PC-9 (cell line): ENCODE data around the gene CHST11. TPM values are rescaled to one million over a fixed set of nuclear protein-coding genes. Genes with fewer than 3 reads are reported as not detected.

Experiments
- BruUV-seq: library from RNA; stranded (reverse); fragments of 400-500 nt; replicated peaks from 2 replicates; lab custom pipeline; 2021; lab: Mats Ljungman, UMichigan
- CTCF ChIA-PET: fragments of 300-600 bp; sonication (Branson Sonifier 250); formaldehyde crosslinking; loops from one replicate; lab custom pipeline; 2022; ENCODE audit warnings: antibody characterized with exemption; lab: Charles Lee
- POLR2A ChIA-PET: fragments of 300-600 bp; sonication (Branson Sonifier 250); formaldehyde crosslinking; loops from one replicate; lab custom pipeline; 2022; ENCODE audit warnings: antibody characterized with exemption; ENCODE audit not compliant: unreplicated experiment; lab: Charles Lee
- DNase-seq, 2 experiments: peaks; one replicate each; pipeline versions ENCODE4 v3.0.0 to v3.0.0-alpha.2; 2015 to 2022; ENCODE audit warnings: mixed read lengths in 1 of 2
- H2AFZ ChIP-seq: fragments of 200-600 bp; sonication (generic); 2 replicates; pipeline ENCODE4 v1.8.1; 2017; ENCODE audit warnings: antibody characterized with exemption
- H3F3A ChIP-seq: fragments of 200-600 bp; sonication (generic); 2 replicates; pipeline ENCODE4 v1.8.1; 2017; ENCODE audit warnings: antibody characterized with exemption, mild to moderate bottlenecking, low read depth; ENCODE audit not compliant: insufficient read depth
- H3K27ac ChIP-seq: fragments of 200-600 bp; sonication (generic); 2 replicates; pipeline ENCODE4 v1.6.1; 2016; ENCODE audit warnings: mixed run types
- H3K27me3 ChIP-seq: fragments of 200-600 bp; sonication (generic); 2 replicates; pipeline ENCODE4 v1.6.1; 2016; ENCODE audit warnings: low read depth, mixed run types; ENCODE audit not compliant: insufficient read depth
- H3K36me3 ChIP-seq: fragments of 200-600 bp; sonication (generic); 2 replicates; pipeline ENCODE4 v1.6.1; 2016; ENCODE audit warnings: low read depth, mixed run types
- H3K4me1 ChIP-seq: fragments of 200-600 bp; sonication (generic); replicated peaks from 2 replicates; pipeline ENCODE4 v1.6.1; 2016; ENCODE audit warnings: mixed run types; ENCODE audit not compliant: insufficient read depth
- H3K4me2 ChIP-seq: fragments of 200-600 bp; sonication (generic); 2 replicates; pipeline ENCODE4 v1.6.1; 2017; ENCODE audit warnings: mixed run types
- H3K4me3 ChIP-seq: fragments of 200-600 bp; sonication (generic); 2 replicates; pipeline ENCODE4 v1.6.1; 2016; ENCODE audit warnings: mixed run types
- H3K79me2 ChIP-seq: fragments of 200-600 bp; sonication (generic); 2 replicates; pipeline ENCODE4 v1.6.1; 2017; ENCODE audit warnings: low read depth, mixed run types
- H3K9me2 ChIP-seq: fragments of 200-600 bp; sonication (generic); 2 replicates; pipeline ENCODE4 v1.8.1; 2017; ENCODE audit warnings: mild to moderate bottlenecking; ENCODE audit not compliant: insufficient read depth
- H3K9me3 ChIP-seq: fragments of 200-600 bp; sonication (generic); 2 replicates; pipeline ENCODE4 v1.8.1; 2016; ENCODE audit warnings: low read depth; ENCODE audit not compliant: insufficient read depth
- H4K20me1 ChIP-seq: fragments of 200-600 bp; sonication (generic); 2 replicates; pipeline ENCODE4 v1.8.1; 2017; ENCODE audit not compliant: insufficient read depth
- EZH2 ChIP-seq: fragments of 200-600 bp; sonication (generic); IDR thresholded peaks from 2 replicates; pipeline ENCODE4 v1.8.0; 2017; ENCODE audit warnings: antibody characterized with exemption, low read depth
- intact Hi-C: fragments of 100-400 bp; cut with micrococcal nuclease; formaldehyde crosslinking; loops from one replicate; pipeline ENCODE4 v1.10.0; 2022; ENCODE audit not compliant: unreplicated experiment
- total RNA-seq: library from RNA; stranded (reverse); gene quantifications from 2 replicates; pipeline ENCODE4 v1.2.3, GENCODE V29; 2021
- TF ChIP-seq, protein P1 (sequence below): fragments of 200-600 bp; sonication (generic); conservative IDR thresholded peaks from 2 replicates; pipeline ENCODE4 v1.6.1; 2017; ENCODE audit warnings: mixed run types, antibody characterized with exemption, mild to moderate bottlenecking, moderate library complexity

The CHST11 gene
- total RNA-seq, 1 experiment from 2014 or later: 39.9 TPM

DNA sequence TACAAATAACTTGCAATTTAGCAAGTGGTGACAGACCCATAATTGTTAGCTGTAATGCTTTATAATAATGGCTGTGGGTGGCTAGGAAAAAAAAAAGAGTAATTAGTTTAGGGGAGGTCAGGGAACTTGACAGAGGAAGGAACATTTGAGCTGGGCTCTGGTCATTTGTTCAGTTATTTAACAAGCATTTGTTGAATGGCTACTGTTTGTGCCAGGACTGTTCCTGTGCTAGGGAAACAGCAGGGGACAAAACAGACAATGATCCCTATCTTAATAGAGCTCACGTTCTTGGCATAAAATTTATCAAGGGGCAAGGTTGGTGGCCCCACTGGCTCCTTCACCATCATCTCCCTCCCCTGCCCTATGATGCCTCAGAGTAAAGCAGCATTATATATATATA is 18.5 kb downstream of the CHST11 start:
- CTCF ChIA-PET: no interaction called here
- intact Hi-C loops: no loop called here
- Histone ChIP-seq H2AFZ (no peak overlapping the region), H3K27me3 (no peaks in the 10 kb centered on the region), H3K36me3 (peaks cover 29% of the 10 kb centered on the region), H3K4me2 (no peak overlapping the region), H3K4me3 (no peak overlapping the region), H3K9me2 (no peaks in the 10 kb centered on the region), H3K27ac (no peak overlapping the region), H3K4me1 (peaks cover 13% of the 10 kb centered on the region), H3K9me3 (no peaks in the 10 kb centered on the region), H3K79me2 (peaks cover 92% of the 10 kb centered on the region), H4K20me1 (no peaks in the 10 kb centered on the region; the same call in none of the 2 replicates), H3F3A (peaks cover 25% of the 10 kb centered on the region)
- no TSS peak for BruUV-seq
- DNase-seq: no peak
- TF ChIP-seq, protein P1, sequence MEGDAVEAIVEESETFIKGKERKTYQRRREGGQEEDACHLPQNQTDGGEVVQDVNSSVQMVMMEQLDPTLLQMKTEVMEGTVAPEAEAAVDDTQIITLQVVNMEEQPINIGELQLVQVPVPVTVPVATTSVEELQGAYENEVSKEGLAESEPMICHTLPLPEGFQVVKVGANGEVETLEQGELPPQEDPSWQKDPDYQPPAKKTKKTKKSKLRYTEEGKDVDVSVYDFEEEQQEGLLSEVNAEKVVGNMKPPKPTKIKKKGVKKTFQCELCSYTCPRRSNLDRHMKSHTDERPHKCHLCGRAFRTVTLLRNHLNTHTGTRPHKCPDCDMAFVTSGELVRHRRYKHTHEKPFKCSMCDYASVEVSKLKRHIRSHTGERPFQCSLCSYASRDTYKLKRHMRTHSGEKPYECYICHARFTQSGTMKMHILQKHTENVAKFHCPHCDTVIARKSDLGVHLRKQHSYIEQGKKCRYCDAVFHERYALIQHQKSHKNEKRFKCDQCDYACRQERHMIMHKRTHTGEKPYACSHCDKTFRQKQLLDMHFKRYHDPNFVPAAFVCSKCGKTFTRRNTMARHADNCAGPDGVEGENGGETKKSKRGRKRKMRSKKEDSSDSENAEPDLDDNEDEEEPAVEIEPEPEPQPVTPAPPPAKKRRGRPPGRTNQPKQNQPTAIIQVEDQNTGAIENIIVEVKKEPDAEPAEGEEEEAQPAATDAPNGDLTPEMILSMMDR: no peak
- TF ChIP-seq EZH2: no peak
- POLR2A ChIA-PET: no interaction called here

DNA sequence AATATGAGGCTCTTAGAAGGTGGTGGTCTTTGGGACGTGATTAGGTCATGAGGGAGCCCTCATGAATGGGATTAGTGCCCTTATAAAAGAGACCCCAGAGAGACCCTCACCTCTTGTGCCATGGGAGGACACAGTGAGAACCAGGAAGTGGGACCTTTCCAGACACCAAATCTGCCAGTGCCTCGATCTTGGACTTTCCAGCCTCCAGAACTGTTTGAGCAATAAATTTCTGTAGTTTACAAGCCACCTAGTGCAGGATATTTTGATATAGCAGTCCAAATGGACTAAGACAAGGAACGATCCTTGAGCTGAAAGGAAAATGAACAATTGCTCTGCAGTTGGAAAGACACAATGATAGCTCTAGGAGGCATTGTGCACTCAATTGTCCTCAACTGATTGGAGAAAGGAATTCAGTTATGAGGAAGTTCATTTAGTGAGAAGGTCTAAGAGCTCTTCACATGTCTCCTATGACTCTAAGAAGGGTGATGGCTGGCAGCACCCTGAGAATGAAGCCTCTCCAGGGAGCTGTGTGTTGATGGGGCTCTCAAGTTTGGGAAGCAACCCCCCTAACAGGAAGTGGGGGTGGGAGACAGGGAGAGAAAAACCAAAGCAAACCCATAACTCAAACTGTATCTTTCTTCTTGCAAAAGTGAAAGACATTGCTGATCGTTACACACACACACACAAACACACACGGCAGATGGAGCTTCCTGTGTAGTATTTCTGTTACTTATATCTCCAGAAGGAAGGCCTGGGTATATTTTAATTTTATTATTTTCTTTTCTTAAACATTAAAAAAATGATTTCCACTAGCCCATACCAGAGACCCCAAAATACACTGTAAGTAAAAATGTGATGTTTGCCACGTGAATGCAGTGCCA is 21.0 kb downstream of the CHST11 start:
- ChIA-PET POLR2A (no interaction called here), CTCF (no interaction called here)
- Histone ChIP-seq H3K27ac (no peak overlapping the region), H3K36me3 (peaks cover 23% of the 10 kb centered on the region), H3K79me2 (peaks cover 92% of the 10 kb centered on the region), H3K4me1 (peaks cover 25% of the 10 kb centered on the region), H3K4me3 (no peak overlapping the region), H3K9me3 (no peaks in the 10 kb centered on the region), H2AFZ (no peak overlapping the region), H3K4me2 (no peak overlapping the region), H3F3A (peaks cover 32% of the 10 kb centered on the region), H3K27me3 (no peaks in the 10 kb centered on the region), H3K9me2 (no peaks in the 10 kb centered on the region), H4K20me1 (no peaks in the 10 kb centered on the region; the same call in 1 of the 2 replicates)
- no peak for DNase-seq
- TF ChIP-seq EZH2: no peak
- TF ChIP-seq, protein P1: no peak
- intact Hi-C loops: no loop called here
- no TSS peak for BruUV-seq

DNA sequence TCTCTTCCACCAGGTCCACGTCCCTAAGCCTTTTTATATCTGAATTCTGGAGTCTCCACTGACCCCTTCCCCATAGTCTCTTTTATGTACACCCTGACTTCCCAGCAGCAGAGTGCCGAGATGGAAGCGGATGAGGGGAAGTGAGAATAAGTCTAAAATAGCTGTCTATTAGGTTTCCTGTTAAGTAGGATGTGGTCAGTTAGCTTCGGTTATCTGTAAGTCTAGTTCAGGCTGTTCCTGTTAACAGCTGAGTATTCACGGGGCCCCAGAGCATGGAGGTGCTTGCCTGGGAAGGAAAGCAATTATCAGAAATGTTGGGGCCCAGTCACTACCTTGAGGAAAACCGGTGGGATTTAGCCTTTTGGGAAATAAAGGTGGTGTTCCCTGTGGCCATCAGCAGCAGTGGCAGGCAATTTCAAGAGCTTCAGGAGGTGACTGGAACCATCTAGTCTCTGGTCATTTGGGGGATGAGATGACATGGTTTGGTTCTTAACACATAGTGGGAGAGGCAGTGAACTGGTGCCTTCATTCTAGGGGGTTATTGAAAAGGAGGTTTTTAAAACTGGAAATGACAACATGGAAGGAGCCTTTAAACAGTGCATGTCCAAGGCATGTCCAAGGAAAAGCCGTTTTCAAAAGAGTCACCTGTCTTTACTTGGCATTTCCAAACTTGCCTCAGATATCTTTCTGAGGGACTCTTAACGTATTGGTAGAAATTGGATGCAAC is 21.8 kb downstream of the CHST11 start:
- no peak overlapping the region for H3K4me2 ChIP-seq
- TF ChIP-seq, protein P1: no peak
- TF ChIP-seq EZH2: no peak
- H2AFZ ChIP-seq: no peak overlapping the region
- no peaks in the 10 kb centered on the region for H3K9me3 ChIP-seq
- intact Hi-C loops: no loop called here
- BruUV-seq: no TSS peak
- H3F3A ChIP-seq: peaks cover 32% of the 10 kb centered on the region
- H3K9me2 ChIP-seq: no peaks in the 10 kb centered on the region
- DNase-seq: no peak
- H3K4me3 ChIP-seq: no peak overlapping the region
- H3K27me3 ChIP-seq: no peaks in the 10 kb centered on the region
- POLR2A ChIA-PET: no interaction called here
- peaks cover 92% of the 10 kb centered on the region for H3K79me2 ChIP-seq
- no peak overlapping the region for H3K27ac ChIP-seq
- H4K20me1 ChIP-seq: peaks cover 7% of the 10 kb centered on the region
- CTCF ChIA-PET: no interaction called here
- H3K36me3 ChIP-seq: peaks cover 31% of the 10 kb centered on the region
- peaks cover 25% of the 10 kb centered on the region for H3K4me1 ChIP-seq
